T-cell (primary cell): ENCODE results near the gene RAP1A. TPM values are rescaled to one million over a fixed set of nuclear protein-coding genes. Genes with fewer than 3 reads are reported as not detected.
A peak's percentile ranks its signal among the peaks of the same experiment; 100 is the strongest.

Experiments
- ATAC-seq, 4 experiments: fragments of 200-7000 bp in 3 of 4; fragments of 150-1000 bp in 1 of 4; cut with Tn5 transposase; replicated peaks in 1 of 4; 1 replicate in 3 of 4; 2 replicates in 1 of 4; pipeline ENCODE4 v1.10.0; 2021; ENCODE audit warnings: moderate library complexity in 3 of 4, mild to moderate bottlenecking in 2 of 4, moderate number of reproducible peaks in 1 of 4
- CTCF ChIA-PET, 2 donors: fragments of 300-600 bp; sonication (Branson Sonifier 250); formaldehyde crosslinking; loops; one replicate each; lab custom pipeline; 2022; ENCODE audit warnings: antibody characterized with exemption in 2 of 2; lab: Charles Lee
- POLR2A ChIA-PET, 2 donors: fragments of 300-600 bp; sonication (Branson Sonifier 250); formaldehyde crosslinking; loops; one replicate each; lab custom pipeline; 2022; ENCODE audit warnings: antibody characterized with exemption in 2 of 2; lab: Charles Lee
- DNase-seq, 35 experiments: peaks; one replicate each; pipeline versions ENCODE4 v3.0.0 to v3.0.0-alpha.2; 2013 to 2023
- H3K27ac ChIP-seq: one replicate; pipeline ENCODE4 v1.5.1; 2013; ENCODE audit warnings: low read length
- H3K27me3 ChIP-seq, 2 experiments: replicated peaks in 1 of 2; 1 replicate in 1 of 2; 2 replicates in 1 of 2; pipeline versions ENCODE4 v1.6.1 to v1.7.0; 2013; ENCODE audit warnings: low read length in 1 of 2, mixed read lengths in 1 of 2; ENCODE audit not compliant: control insufficient read depth in 2 of 2, insufficient read depth in 2 of 2; ENCODE audit errors: extremely low read depth in 1 of 2
- H3K36me3 ChIP-seq, 2 donors: 1 replicate in 1 of 2; 2 replicates in 1 of 2; pipeline versions ENCODE4 v1.6.1 to v1.7.0; 2013; ENCODE audit warnings: low read length in 1 of 2; ENCODE audit not compliant: control insufficient read depth in 2 of 2, insufficient read depth in 1 of 2; ENCODE audit errors: extremely low read depth in 1 of 2
- H3K4me1 ChIP-seq, 2 experiments: 1 replicate in 1 of 2; 2 replicates in 1 of 2; pipeline versions ENCODE4 v1.6.1 to v1.7.0; 2013; ENCODE audit warnings: low read length in 2 of 2, mixed read lengths in 1 of 2; ENCODE audit not compliant: insufficient read depth in 2 of 2, control insufficient read depth in 1 of 2; ENCODE audit errors: extremely low read depth in 1 of 2
- H3K4me3 ChIP-seq, 2 donors: 1 replicate in 1 of 2; 2 replicates in 1 of 2; pipeline versions ENCODE4 v1.5.1 to v1.7.0; 2013; ENCODE audit warnings: mild to moderate bottlenecking in 2 of 2, low read length in 1 of 2, moderate library complexity in 1 of 2; ENCODE audit not compliant: control insufficient read depth in 1 of 2; ENCODE audit errors: extremely low read depth in 1 of 2
- H3K9me3 ChIP-seq: 2 replicates; pipeline ENCODE4 v1.7.0; 2013
- H3K27ac Mint-ChIP-seq, 2 donors: one replicate each; pipeline ENCODE4 v1.8.0; 2020 to 2021; ENCODE audit warnings: mild to moderate bottlenecking in 2 of 2, mixed read lengths in 2 of 2
- H3K27me3 Mint-ChIP-seq, 2 donors: one replicate each; pipeline ENCODE4 v1.8.0; 2021 to 2022; ENCODE audit warnings: mixed read lengths in 2 of 2
- H3K36me3 Mint-ChIP-seq: one replicate; pipeline ENCODE4 v1.8.0; 2021; ENCODE audit warnings: mixed read lengths
- H3K4me1 Mint-ChIP-seq, 3 donors: one replicate each; pipeline ENCODE4 v1.8.0; 2020 to 2022; ENCODE audit warnings: mixed read lengths in 3 of 3, mild to moderate bottlenecking in 1 of 3
- H3K4me3 Mint-ChIP-seq, 3 donors: one replicate each; pipeline ENCODE4 v1.8.0; 2020 to 2022; ENCODE audit warnings: mild to moderate bottlenecking in 3 of 3, mixed read lengths in 3 of 3, moderate library complexity in 3 of 3
- H3K9me3 Mint-ChIP-seq, 3 donors: one replicate each; pipeline ENCODE4 v1.8.0; 2020 to 2022; ENCODE audit warnings: mixed read lengths in 3 of 3
- WGBS: methylation state at CpG from one replicate; pipeline ENCODE4 v1.1.5; 2013; ENCODE audit warnings: missing lambda C conversion rate; ENCODE audit not compliant: insufficient coverage; 5-methylcytosine and 5-hydroxymethylcytosine counted together
- total RNA-seq, 35 experiments: library from RNA in 6 of 35; stranded (reverse) in 6 of 35; fragments of 120-200 nt in 1 of 35; gene quantifications; one replicate each; pipeline versions ENCODE4 v1.2.1 to v1.2.4 and lab custom pipeline; 2013 to 2026

Gene RAP1A
- total RNA-seq, 5 donors from 2014 or later (not counting 1 experiment from before 2014, with no cell fraction given) = 95.0 to 108 (median 103) TPM

DNA sequence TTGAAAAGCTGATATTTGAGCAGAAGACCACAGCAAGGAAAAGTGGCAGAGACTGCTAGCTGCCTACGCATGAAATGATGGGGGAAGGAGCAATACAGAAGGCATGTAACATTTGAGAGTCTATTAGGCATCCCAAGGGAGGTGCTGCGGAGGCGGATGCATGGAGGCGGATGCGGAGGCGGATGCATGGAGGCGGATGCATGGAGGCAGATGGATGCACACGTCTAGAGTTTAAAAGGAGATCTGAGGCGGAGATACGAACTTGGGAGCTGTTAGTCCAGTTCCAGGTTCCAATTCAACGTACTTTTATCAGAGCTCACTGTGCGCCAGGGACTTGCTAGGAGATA lies 135.4 kb downstream of the RAP1A start:
- H3K9me3 Mint-ChIP-seq = no peaks in the 10 kb centered on the region
- peak overlapping the region; percentile 82 to 91 for H3K4me3 ChIP-seq
- ChIA-PET POLR2A (interaction anchor here (0.6 to 1.6 kb wide), 8 partner anchors 16 to 284 kb away, joined by 3 to 6 read pairs (median 3); no protein-coding TSS in a partner anchor), CTCF (interaction anchor here (0.6 to 3.6 kb wide), 13 partner anchors 11 to 637 kb away, joined by 3 to 30 read pairs (median 3); partner anchors contain the start of genes ADORA3 (in 1 of the 2), INKA2 (in 1 of the 2) and TMIGD3 (in 1 of the 2))
- H3K36me3 Mint-ChIP-seq = peaks cover 10% of the 10 kb centered on the region
- no peaks in the 10 kb centered on the region for H3K9me3 ChIP-seq
- peak overlapping the region; percentile 91 to 97 (median 95) for H3K4me3 Mint-ChIP-seq
- WGBS = 2% methylated on average over 9 of the region's 12 CpGs
- peaks cover 0 to 15% of the 10 kb centered on the region in 2 donors for H3K36me3 ChIP-seq
- peak overlapping the region; percentile 89 for H3K27ac ChIP-seq
- H3K4me1 Mint-ChIP-seq = peaks cover 40 to 53% (median 48%) of the 10 kb centered on the region in 3 donors
- no peaks in the 10 kb centered on the region for H3K27me3 ChIP-seq
- H3K27me3 Mint-ChIP-seq = no peaks in the 10 kb centered on the region
- H3K4me1 ChIP-seq = peaks cover 13 to 18% of the 10 kb centered on the region in 2 experiments
- peak overlapping the region; percentile 96 to 99 for H3K27ac Mint-ChIP-seq
- ATAC-seq (peak in 3 of 4 experiments; percentile 0 to 3 (median 1)), DNase-seq (peak in 10 of 35 experiments; percentile 4 to 69 (median 26))

DNA sequence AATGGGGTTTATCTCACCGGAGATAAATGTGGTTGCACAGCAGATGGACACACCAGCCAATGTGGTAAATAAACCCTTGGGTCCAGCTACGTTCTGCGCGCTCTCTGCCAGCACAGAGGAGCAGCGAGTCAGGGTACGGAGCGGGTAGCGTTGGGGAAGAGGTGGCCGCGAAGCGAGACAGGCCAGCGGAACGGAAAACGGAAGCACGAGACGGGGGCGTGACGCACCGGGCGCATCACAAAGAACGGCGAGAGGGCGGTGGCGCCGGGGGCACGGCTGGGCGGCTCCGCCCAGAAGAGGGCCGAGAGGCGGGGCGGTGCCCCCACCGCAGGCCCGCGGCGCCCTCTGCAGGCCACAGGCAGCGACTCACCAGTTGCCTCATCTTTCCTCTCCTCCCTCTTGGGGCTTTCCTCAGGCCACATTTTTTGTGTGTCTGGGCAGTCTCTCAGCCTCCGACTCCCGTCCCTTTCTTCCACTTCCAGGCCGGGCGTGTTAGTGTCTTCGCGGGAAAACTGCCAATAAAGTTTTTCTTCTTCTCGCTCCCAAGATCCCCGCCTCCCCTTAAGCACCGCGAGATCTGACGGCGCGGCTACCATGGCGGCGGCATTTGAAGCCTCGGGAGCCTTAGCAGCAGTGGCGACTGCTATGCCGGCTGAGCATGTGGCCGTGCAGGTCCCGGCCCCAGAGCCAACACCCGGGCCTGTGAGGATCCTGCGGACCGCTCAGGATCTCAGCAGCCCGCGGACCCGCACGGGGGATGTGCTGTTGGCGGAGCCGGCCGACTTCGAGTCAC lies 135.9 kb downstream of the RAP1A start, which contains the start of gene DDX20:
Gene DDX20, plus strand, starts transcription at position 571 of the 793 bp plus-strand sequence. Its CDS starts 24 bp downstream, at position 595.
- ATAC-seq = peak; percentile 90 to 96 (median 92)
- Mint-ChIP-seq H3K36me3 (peaks cover 13% of the 10 kb centered on the region), H3K4me3 (peak within 1 kb of the TSS; percentile 91 to 97 (median 95)), H3K4me1 (peaks cover 43 to 55% (median 51%) of the 10 kb centered on the region in 3 donors), H3K27me3 (no peaks in the 10 kb centered on the region), H3K27ac (peak within 1 kb of the TSS; percentile 98 to 99), H3K9me3 (no peaks in the 10 kb centered on the region)
- Histone ChIP-seq H3K4me1 (peaks cover 13 to 18% of the 10 kb centered on the region in 2 experiments), H3K27me3 (no peaks in the 10 kb centered on the region), H3K36me3 (peaks cover 0 to 21% of the 10 kb centered on the region in 2 donors), H3K27ac (peak within 1 kb of the TSS; percentile 89), H3K9me3 (no peaks in the 10 kb centered on the region), H3K4me3 (peak within 1 kb of the TSS; percentile 82 to 91)
- peak; percentile 85 to 97 (median 92) for DNase-seq
- ChIA-PET POLR2A (interaction anchor here (0.6 to 1.6 kb wide), 8 partner anchors 16 to 284 kb away, joined by 3 to 5 read pairs (median 3); partner anchors contain the start of gene INKA2 (in 1 of the 2)), CTCF (interaction anchor here (0.6 to 3.6 kb wide), 15 partner anchors 12 to 636 kb away, joined by 3 to 30 read pairs (median 4); partner anchors contain the start of genes ADORA3 (in 1 of the 2), ATP5PB (in 1 of the 2), INKA2 (in 1 of the 2) and TMIGD3 (in 1 of the 2))
- WGBS = under 1% methylated on average over 67 of the region's 67 CpGs

- no peaks in the 10 kb centered on the region for H3K9me3 ChIP-seq
- ChIA-PET POLR2A (interaction anchor here (0.7 to 1.4 kb wide), 3 partner anchors 17 to 40 kb away, joined by 3 to 4 read pairs (median 3); partner anchors contain the start of gene INKA2 (in 1 of the 2)), CTCF (interaction anchor here (0.6 to 3.6 kb wide), 9 partner anchors 12 to 323 kb away, joined by 3 to 30 read pairs (median 6); partner anchors contain the start of genes ATP5PB (in 1 of the 2) and WDR77 (in 1 of the 2))
- Mint-ChIP-seq H3K4me3 (peak overlapping the region; percentile 91 to 97 (median 95)), H3K4me1 (peaks cover 43 to 56% (median 55%) of the 10 kb centered on the region in 3 donors), H3K36me3 (peaks cover 18% of the 10 kb centered on the region), H3K27ac (peak overlapping the region; percentile 46 to 75), H3K27me3 (no peaks in the 10 kb centered on the region), H3K9me3 (no peaks in the 10 kb centered on the region)
- WGBS = under 1% methylated on average over 26 of the region's 35 CpGs
- H3K27me3 ChIP-seq = no peaks in the 10 kb centered on the region
- H3K27ac ChIP-seq = peak overlapping the region; percentile 89
- peaks cover 0 to 27% of the 10 kb centered on the region in 2 donors for H3K36me3 ChIP-seq
- peaks cover 13 to 18% of the 10 kb centered on the region in 2 experiments for H3K4me1 ChIP-seq
- DNase-seq (no peak), ATAC-seq (peak; percentile 12 to 15 (median 14))
- H3K4me3 ChIP-seq = peak overlapping the region; percentile 82 to 91
These were observed 136.5 kb downstream of the RAP1A start for GRCh38 chr1:111756124-111756513.

DNA sequence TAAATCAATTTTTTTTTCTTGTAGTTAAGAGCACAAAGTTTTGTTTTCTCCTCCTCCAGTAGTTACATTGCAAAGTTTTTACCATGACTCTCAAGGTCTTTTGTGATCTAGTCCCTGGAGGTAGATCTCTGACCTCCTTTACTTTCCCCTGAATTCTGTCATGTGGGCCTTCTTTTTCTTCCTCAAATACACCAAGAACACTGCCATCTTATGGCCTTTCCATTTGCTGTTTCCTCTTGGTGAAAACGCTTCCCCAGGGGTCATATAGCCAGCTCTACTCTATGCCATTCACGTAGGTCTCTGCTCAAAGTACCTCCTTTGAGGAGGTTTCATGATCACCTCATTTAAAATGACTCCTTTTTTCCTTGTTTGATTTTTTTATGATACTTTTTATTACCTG lies 138.8 kb downstream of the RAP1A start:
- no peak overlapping the region for H3K27ac Mint-ChIP-seq

GRCh38 chr1:111761717-111762116 lies 142.1 kb downstream of the RAP1A start:
- Histone ChIP-seq H3K36me3 (peaks cover 0 to 78% of the 10 kb centered on the region in 2 donors), H3K4me3 (no peak overlapping the region), H3K9me3 (no peaks in the 10 kb centered on the region), H3K27ac (no peak overlapping the region), H3K4me1 (peaks cover 3 to 6% of the 10 kb centered on the region in 2 experiments), H3K27me3 (no peaks in the 10 kb centered on the region)
- ChIA-PET CTCF (interaction anchor here (0.5 to 2.5 kb wide), 6 partner anchors 10 to 98 kb away, joined by 3 to 14 read pairs (median 4); no protein-coding TSS in a partner anchor), POLR2A (interaction anchor here in 1 of 2 donors (0.5 to 0.6 kb wide), 2 partner anchors 280 to 589 kb away, joined by 4 to 5 read pairs; no protein-coding TSS in a partner anchor)
- no peaks in the 10 kb centered on the region for H3K27me3 Mint-ChIP-seq
- H3K36me3 Mint-ChIP-seq = peaks cover 56% of the 10 kb centered on the region
- no peak for ATAC-seq
- H3K9me3 Mint-ChIP-seq = no peaks in the 10 kb centered on the region
- H3K4me1 Mint-ChIP-seq = peaks cover 25 to 34% (median 28%) of the 10 kb centered on the region in 3 donors
- no CpG with 5 or more reads among the region's 2 CpGs for WGBS
- H3K27ac Mint-ChIP-seq = no peak overlapping the region
- H3K4me3 Mint-ChIP-seq = no peak overlapping the region
- DNase-seq = no peak

More for the DNA sequence above, 138.8 kb downstream of the RAP1A start:
- Mint-ChIP-seq H3K36me3 (peaks cover 33% of the 10 kb centered on the region), H3K9me3 (no peaks in the 10 kb centered on the region), H3K4me3 (peak overlapping the region in 2 of 3 donors; percentile 18 to 95), H3K27me3 (no peaks in the 10 kb centered on the region), H3K4me1 (peaks cover 43 to 49% (median 48%) of the 10 kb centered on the region in 3 donors)
- Histone ChIP-seq H3K27me3 (no peaks in the 10 kb centered on the region), H3K36me3 (peaks cover 0 to 48% of the 10 kb centered on the region in 2 donors), H3K4me1 (peaks cover 13 to 18% of the 10 kb centered on the region in 2 experiments), H3K27ac (no peak overlapping the region), H3K9me3 (no peaks in the 10 kb centered on the region), H3K4me3 (no peak overlapping the region)
- ATAC-seq (no peak), DNase-seq (no peak)
- ChIA-PET CTCF (no interaction called here), POLR2A (no interaction called here)
- no CpG with 5 or more reads among the region's 2 CpGs for WGBS
